Gastrocnemius medialis (tissue), 4 donors: ENCODE data around the gene IRF7.

Experiments used
- CTCF ChIP-seq, 5 experiments: fragments of 450-650 bp in 3 of 5; fragments of 200-600 bp in 2 of 5; sonication (generic) in 2 of 5; IDR thresholded peaks in 4 of 5; conservative IDR thresholded peaks in 1 of 5; 1 replicate in 4 of 5; 2 replicates in 1 of 5; pipeline ENCODE4 v1.5.1; 2016 to 2019; ENCODE audit warnings: antibody characterized with exemption in 5 of 5, mild to moderate bottlenecking in 3 of 5, moderate library complexity in 3 of 5
- POLR2A ChIP-seq, 2 donors: fragments of 450-650 bp; IDR thresholded peaks; one replicate each; pipeline ENCODE4 v1.6.1; 2017; ENCODE audit warnings: antibody characterized with exemption in 2 of 2, mild to moderate bottlenecking in 2 of 2, moderate library complexity in 2 of 2

- no peak for TF ChIP-seq CTCF (IDR thresholded peaks at IDR 0.05 in 4 of 5, conservative IDR thresholded peaks at IDR 0.05 in 1 of 5)
- no peak for TF ChIP-seq POLR2A (IDR thresholded peaks at IDR 0.05)
These were observed 8.6 kb downstream of the IRF7 start for GRCh38 chr11:607020-607780.
